C1 segment of cervical spinal cord (tissue), 14 donors: ENCODE data around the gene FOXN3.

Experiments used
- DNase-seq, 14 donors: peaks; one replicate each; lab custom pipeline; 2025; lab: John Stamatoyannopoulos, UW

FOXN3 gene

DNA sequence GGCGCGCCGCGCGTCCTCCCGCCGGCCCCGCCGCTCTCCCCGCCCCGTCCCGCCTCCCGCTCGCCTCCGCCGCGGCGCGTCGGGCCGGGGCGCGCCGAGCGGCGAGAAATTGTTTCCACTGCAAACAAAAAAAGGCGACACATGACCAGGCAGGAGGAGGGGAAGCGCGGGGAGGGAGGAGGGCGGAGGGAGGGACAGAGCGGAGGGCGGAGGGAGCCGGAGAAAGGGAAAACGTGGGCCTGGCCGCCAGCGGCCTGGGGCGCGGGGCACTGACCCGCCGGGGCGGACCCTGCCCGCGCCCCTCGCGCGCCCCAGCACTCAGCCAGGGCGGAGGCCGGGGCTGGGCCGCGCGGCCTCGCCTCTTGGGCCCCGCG, at the start of gene FOXN3:
TSS of gene FOXN3 (minus strand) at position 143 of the 374 bp plus-strand sequence. CDS start 4,757 bp downstream, outside the sequence.
- peak; percentile 24 to 89 (median 80) for DNase-seq

DNA sequence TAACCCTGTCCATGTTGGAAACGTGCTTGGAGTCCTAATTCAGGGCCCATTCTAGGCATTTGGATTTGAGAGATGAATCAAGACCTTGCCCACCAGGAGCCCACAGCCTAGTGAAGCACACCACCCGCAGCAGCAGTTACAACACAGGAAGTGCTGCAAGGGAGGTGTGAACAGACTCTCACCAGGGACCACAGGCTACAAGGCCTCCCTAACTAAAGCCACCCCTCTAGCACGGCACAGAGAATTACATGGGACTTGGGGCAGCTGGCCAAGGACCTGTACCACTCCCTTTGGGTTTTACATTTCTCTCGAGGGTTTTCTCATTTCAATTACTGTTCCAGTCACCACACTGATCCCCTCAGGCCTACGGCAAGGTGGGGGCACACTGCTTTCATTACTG, 49.5 kb upstream of the FOXN3 start:
- DNase-seq, result no peak

DNA sequence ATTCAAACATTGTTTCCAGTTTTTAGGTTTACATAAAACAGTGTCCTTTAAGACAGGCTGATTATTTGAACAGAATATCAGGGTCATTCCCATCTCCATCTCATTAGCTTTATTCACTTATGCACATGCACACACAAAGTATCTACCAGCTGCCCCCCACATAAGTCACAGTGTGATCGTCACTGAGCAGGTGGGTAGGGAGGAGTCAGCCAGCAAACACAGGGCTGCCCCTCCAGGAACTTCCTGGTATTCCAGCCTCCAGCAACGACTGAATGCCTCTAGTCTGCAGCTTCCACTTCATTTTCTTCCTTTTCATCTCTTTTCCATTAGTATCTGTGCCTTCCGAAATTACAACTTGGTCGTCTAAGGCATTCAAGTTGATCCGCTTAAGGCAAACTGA, 48.8 kb upstream of the FOXN3 start:
- no peak for DNase-seq

- DNase-seq, result no peak
These were observed 44.2 kb upstream of the FOXN3 start for GRCh38 chr14:89461256-89461655.

DNA sequence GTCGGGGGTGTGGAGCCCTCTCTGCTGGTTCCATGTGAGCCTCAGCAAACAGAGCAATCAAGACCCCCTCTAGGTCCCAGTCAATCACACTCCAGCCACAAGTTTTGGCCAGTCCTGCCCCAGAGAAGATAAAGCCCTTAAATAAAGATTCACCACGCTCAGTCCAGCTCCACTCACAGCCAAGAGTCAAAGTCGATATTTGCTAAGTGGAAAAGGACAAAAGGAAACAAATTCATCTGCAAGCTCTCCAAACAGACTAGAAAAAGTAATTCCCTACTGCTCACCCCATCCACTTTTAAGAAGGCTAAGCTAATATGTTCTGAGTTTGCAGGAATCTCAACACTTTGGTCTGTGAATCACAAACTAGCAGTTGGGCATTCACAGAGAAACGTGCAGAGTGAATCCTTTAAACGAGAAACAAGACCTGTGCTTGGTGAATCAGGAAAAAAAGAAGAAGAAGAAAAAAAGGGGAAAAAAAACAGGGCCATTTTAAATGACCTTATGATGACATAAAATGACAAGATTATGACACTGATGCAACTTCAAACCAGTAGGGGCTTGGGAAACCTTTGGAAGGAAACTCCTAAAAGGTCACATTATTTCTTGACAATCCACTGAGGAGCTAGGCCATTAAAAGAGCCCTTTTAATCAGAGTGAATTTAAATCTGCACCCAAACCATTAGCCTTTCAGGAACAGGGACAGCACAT, 41.8 kb upstream of the FOXN3 start:
- peak in 1 of 14 donors; percentile 12 for DNase-seq

- DNase-seq, result no peak
These were observed 40.0 kb upstream of the FOXN3 start for GRCh38 chr14:89457007-89457406.

GRCh38 chr14:89455412-89455811, 38.4 kb upstream of the FOXN3 start:
- DNase-seq, result no peak

DNA sequence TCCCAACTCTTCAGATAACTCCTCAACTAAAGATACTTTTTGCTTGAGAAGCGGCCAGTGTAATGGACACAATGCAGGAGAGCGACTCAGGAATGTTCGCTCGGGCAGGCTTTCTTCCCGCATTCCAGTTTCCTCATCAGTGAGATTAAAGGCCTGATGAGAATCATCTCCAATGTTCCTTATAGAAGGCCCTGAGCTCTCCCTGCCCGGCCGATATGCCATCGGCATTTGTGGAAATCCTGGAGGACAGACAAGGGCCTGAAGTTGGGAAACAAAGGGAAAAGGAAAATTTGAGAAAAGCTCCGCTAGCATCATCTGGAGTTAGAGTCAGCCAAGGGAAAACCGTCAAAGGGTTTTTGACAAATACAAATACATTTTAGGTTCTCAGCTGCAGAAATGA, 38.0 kb upstream of the FOXN3 start:
- DNase-seq, result no peak

- peak in 3 of 14 donors; percentile 26 to 98 (median 41) for DNase-seq
These were observed 35.2 kb upstream of the FOXN3 start for GRCh38 chr14:89452281-89452680.

DNA sequence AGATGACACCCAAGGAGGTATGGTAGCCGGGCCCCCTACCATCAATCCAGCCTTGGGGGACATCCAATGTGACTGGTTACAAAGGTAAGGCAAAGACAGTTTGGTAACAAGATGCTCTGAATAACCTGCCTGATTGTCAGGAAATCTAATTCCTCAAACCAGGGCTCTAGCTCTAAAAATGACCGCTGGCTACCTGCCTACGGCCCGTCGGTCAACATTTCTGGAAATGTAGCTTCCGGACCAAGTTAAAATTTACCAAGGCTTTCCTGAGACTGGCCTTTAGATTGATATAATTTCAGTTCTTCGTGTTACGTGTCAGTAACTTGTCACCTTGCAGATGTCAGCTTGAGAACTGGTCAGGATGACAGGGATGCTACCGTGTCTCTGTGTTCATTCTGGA, 34.2 kb upstream of the FOXN3 start:
- peak in 1 of 14 donors; percentile 30 for DNase-seq

- DNase-seq, result no peak
These were observed 30.3 kb upstream of the FOXN3 start for GRCh38 chr14:89447182-89447944.

DNA sequence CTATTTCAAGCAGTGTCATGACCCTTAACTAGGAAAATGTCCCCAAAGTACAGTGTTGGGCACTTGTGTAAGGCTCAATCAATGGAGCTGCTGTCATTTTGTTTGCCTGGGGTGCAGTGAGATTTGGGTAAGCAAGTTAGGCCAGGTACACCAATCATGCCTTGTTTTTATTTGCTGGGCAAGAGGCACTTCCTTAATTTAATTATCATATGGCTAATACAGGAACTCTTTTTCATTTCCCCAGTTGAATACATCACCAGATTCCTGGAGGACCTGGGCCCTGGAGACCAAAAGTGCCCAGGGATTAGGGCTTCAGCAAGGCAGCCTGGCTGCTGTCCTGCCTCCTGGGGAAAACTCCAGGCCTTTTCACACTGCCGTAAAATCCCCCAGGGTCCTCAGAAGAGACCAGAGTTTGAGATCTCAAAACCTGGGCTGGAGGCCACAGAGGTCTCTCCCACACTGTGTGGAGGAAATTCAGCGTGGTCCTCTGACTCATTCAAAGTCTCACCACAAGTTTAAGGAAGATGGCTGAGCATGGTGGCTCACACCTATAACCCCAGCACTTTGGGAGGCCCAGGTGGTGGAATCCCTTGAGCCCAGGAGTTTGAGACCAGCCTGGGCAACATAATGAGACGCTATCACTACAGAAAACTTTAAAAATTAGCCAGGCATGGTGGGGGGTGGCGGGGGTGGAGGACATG, 28.4 kb upstream of the FOXN3 start:
- DNase-seq, result no peak

DNA sequence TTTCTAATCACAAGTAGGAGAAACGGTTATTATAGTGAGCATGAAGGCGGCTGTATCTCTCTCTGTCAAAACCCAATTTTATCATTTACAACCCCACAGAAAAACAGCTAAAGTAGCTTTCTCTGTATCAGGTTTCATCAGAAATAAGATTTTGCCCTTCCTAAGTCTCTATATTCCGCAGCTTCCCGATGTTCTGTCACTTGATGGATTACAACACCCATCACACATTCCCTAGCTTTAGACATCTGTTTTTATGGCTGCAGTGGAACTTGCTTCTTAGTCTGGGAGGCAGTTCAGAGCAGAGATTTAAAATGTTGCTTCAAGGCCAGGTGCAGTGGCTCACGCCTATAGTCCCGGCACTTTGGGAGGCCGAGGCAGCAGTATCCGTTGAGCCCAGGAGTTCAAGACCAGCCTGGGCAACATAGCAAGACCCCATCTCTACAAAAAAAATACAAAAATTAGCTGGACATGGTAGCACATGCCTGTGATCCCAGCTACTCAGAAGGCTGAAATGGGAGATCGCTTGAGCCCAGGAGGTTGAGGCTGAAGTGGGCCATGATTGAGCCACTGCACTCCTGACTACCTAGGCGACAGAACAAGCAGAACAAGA, 27.6 kb upstream of the FOXN3 start:
- DNase-seq, result no peak

DNA sequence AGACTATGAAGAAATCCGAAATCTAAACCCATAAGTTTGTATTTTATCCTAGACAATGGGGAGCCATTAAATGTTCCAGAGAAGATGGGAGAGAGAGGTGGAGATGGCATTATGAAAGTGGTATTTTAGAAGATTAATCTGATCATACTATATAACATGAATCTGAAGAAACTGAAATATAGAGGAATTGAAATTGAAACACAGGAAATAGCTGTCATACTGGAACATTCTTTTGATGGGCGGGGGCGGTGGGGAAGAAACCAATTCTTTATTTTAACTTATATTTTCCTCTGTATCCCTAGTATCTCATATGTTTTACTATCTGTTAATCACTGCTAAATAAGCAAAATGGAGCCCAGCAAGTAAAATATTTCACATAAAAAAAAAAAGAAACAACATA, 27.0 kb upstream of the FOXN3 start:
- no peak for DNase-seq

- no peak for DNase-seq
These were observed 26.1 kb upstream of the FOXN3 start for GRCh38 chr14:89443042-89443629.

DNA sequence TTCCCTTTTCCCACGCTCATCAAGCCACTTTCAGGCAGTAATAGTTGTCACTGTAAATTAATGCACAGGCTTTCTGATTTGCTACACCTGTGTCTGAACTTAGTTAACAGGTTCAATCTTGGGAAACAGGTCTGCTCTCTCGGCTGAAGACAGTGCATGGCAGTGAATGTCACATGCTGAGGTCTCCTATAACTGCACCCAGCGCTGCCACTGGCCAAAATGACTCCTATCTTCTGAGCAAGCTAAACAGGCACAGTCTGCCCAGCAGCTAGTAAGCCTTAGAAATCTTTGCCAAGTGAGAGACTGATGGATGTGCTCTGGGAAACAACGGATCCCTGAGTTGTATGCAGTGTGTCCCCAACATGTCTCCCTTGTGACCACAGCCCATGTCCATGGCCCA, 25.2 kb upstream of the FOXN3 start:
- no peak for DNase-seq

GRCh38 chr14:89440986-89441909, 24.2 kb upstream of the FOXN3 start:
- no peak for DNase-seq

DNA sequence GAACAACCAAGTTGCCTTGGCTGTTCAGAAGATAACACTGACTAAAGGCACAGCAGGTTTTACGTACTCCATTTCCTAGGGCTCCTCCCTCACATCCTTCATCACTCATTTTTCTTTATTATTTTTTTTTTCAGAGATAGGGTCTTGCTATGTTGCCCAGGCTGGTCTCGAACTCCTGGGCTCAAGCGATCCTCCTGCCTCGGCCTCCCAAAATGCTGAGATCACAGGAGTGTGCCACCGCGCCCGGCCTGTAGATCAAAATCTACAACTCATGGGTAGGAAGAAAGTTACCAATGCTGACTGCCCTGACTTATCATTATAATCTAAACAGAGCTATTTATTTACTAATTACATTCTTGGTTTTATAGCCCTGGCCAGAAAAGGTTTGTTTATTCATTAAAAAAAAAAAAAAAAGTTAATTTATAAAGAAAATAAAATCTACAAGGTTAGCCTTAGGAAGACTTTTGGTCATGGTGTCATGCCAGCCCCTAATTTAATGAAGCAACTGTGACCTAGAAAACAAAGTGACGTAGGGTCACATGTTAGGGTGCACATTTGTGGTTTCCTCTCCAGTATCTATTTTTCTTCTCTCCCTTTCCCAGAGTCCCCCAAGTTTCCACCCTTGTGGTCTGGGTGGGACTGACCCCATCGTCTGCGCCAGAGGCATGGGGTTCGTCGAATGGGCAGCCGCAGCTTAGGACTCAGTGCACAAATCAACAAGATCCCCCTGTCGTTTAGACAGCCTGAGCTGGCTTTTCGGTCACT, 19.0 kb upstream of the FOXN3 start:
- no peak for DNase-seq

DNA sequence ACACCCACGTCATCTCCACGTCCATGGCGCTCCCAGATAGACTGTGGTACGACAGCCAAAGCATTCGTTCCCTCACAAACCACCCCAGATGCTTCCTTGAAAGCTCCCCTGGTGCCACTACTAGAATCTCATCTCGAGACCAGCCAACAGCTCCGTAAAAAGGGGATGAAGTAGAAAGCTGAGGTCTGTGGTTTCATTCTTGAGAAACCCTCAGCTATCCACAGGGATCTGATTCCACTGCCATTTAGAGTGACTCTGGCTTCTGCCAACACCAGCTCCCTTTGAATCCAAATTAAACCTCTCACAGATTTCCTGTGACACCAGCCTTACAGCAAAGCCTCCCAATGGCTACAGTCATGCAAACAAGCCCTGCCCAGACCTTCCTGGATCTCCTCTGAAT, 18.5 kb upstream of the FOXN3 start:
- peak in 1 of 14 donors; percentile 20 for DNase-seq

DNA sequence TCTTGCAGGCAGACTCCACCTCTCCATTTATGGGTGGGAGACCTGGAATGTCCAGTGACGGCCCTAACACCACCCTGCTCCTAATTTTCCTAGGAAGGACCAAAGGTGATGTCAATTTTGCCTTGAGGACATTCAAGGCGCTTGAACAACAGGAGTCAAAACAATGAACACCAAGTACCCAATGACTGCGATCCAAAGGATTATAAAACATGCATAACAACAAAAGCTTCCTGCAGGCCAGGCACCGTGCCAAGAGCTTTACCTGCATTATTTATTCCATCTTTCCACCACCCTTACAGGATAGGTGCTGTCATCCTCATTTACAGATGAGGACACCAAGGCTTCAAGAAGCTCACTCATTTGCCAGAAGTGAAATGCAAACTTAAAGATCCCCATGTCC, 15.2 kb upstream of the FOXN3 start:
- DNase-seq, result peak in 1 of 14 donors; percentile 17
